ENCODE results near the gene ADGRG6.

DNA sequence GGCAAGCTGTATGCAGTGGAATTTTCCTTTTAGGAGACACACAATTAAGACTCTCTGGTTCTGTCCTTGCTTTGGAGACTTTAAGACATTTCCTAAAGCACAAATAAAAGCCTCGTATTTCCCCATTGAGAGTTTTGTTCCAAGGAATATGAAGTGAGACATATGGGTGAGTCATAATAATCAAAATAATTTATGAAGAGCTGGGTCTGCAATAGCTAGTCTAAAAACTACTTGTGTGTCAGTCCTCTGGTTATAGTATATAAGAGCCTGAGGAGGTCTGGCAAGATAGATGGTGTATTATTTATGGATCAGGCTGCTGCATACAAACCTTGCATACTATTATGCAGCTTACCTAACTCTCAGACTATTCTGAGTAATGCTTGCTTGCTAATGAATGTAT, 142.6 kb downstream of the ADGRG6 start:
- TF ChIP-seq, protein P1, sequence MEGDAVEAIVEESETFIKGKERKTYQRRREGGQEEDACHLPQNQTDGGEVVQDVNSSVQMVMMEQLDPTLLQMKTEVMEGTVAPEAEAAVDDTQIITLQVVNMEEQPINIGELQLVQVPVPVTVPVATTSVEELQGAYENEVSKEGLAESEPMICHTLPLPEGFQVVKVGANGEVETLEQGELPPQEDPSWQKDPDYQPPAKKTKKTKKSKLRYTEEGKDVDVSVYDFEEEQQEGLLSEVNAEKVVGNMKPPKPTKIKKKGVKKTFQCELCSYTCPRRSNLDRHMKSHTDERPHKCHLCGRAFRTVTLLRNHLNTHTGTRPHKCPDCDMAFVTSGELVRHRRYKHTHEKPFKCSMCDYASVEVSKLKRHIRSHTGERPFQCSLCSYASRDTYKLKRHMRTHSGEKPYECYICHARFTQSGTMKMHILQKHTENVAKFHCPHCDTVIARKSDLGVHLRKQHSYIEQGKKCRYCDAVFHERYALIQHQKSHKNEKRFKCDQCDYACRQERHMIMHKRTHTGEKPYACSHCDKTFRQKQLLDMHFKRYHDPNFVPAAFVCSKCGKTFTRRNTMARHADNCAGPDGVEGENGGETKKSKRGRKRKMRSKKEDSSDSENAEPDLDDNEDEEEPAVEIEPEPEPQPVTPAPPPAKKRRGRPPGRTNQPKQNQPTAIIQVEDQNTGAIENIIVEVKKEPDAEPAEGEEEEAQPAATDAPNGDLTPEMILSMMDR (IDR thresholded peaks at IDR 0.05), result no peak
- TF ChIP-seq POLR2A (IDR thresholded peaks at IDR 0.05), result no peak

All from esophagus squamous epithelium (tissue), 4 donors.